Caco-2 (cell line): ENCODE results near the gene CX3CR1. TPM values are rescaled to one million over a fixed set of nuclear protein-coding genes. Genes with fewer than 3 reads are reported as not detected.
"Not testable (repeated sequence)": the region's sequence is repeated elsewhere in the genome, so short reads cannot be mapped to it uniquely, and the experiment has no call there.

ENCODE experiments used
- BruUV-seq: library from RNA; stranded (reverse); fragments of 400-500 nt; replicated peaks from 2 replicates; lab custom pipeline; 2021; lab: Mats Ljungman, UMichigan
- CTCF ChIA-PET: fragments of 300-600 bp; sonication (Branson Sonifier 250); formaldehyde crosslinking; loops from one replicate; lab custom pipeline; 2022; ENCODE audit warnings: antibody characterized with exemption; lab: Charles Lee
- POLR2A ChIA-PET: fragments of 300-600 bp; sonication (Branson Sonifier 250); formaldehyde crosslinking; loops from one replicate; lab custom pipeline; 2022; ENCODE audit warnings: antibody characterized with exemption; lab: Charles Lee
- DNase-seq, 2 experiments: peaks; one replicate each; pipeline versions ENCODE4 v3.0.0 to v3.0.0-alpha.2; 2020 to 2022
- H3K27me3 ChIP-seq: replicated peaks from 2 replicates; pipeline ENCODE4 v1.6.0; 2011; ENCODE audit warnings: low read length; ENCODE audit not compliant: control insufficient read depth, insufficient read depth
- H3K36me3 ChIP-seq: 2 replicates; pipeline ENCODE4 v1.5.1; 2011; ENCODE audit warnings: low read length; ENCODE audit not compliant: control insufficient read depth, insufficient read depth
- H3K4me1 ChIP-seq: fragments of 250-450 bp; sonication (Bioruptor Pico); 2 replicates; pipeline ENCODE4 v1.5.1; 2020; ENCODE audit warnings: mild to moderate bottlenecking
- H3K4me3 ChIP-seq: 2 replicates; pipeline ENCODE4 v1.5.1; 2011; ENCODE audit warnings: low read depth, mild to moderate bottlenecking, control low read depth, low read length
- H3K9me3 ChIP-seq: fragments of 250-450 bp; sonication (Bioruptor Pico); 2 replicates; pipeline ENCODE4 v1.5.1; 2020; ENCODE audit warnings: mild to moderate bottlenecking, moderate library complexity
- H3K27ac Mint-ChIP-seq: one replicate; pipeline ENCODE4 v1.8.0; 2022; ENCODE audit warnings: mixed read lengths; ENCODE audit not compliant: unreplicated experiment
- H3K27me3 Mint-ChIP-seq: one replicate; pipeline ENCODE4 v1.8.0; 2022; ENCODE audit warnings: mixed read lengths; ENCODE audit not compliant: insufficient read depth, unreplicated experiment
- H3K36me3 Mint-ChIP-seq: one replicate; pipeline ENCODE4 v1.8.0; 2022; ENCODE audit warnings: mild to moderate bottlenecking, mixed read lengths; ENCODE audit not compliant: insufficient read depth, unreplicated experiment
- H3K4me1 Mint-ChIP-seq: one replicate; pipeline ENCODE4 v1.8.0; 2022; ENCODE audit warnings: low read depth, mixed read lengths; ENCODE audit not compliant: unreplicated experiment
- H3K4me3 Mint-ChIP-seq: one replicate; pipeline ENCODE4 v1.8.0; 2022; ENCODE audit warnings: mild to moderate bottlenecking, moderate library complexity, mixed read lengths; ENCODE audit not compliant: unreplicated experiment
- H3K9me3 Mint-ChIP-seq: one replicate; pipeline ENCODE4 v1.8.0; 2022; ENCODE audit warnings: mixed read lengths; ENCODE audit not compliant: unreplicated experiment
- intact Hi-C: fragments of 100-400 bp; cut with micrococcal nuclease; formaldehyde crosslinking; loops from one replicate; pipeline ENCODE4 v1.10.0; 2022; ENCODE audit not compliant: unreplicated experiment
- total RNA-seq: library from RNA; stranded (reverse); gene quantifications from 2 replicates; pipeline ENCODE4 v1.2.3, GENCODE V29; 2022
- TF ChIP-seq, protein P1 (sequence below), 2 experiments: fragments of 200-600 bp in 1 of 2; IDR thresholded peaks; 1 replicate in 1 of 2; 2 replicates in 1 of 2; pipeline versions ENCODE4 v1.5.1 to v1.8.0; 2011 to 2022; ENCODE audit warnings: antibody characterized with exemption in 1 of 2, control low read depth in 1 of 2, inconsistent platforms in 1 of 2, low read depth in 1 of 2, low read length in 1 of 2, mild to moderate bottlenecking in 1 of 2, moderate library complexity in 1 of 2; ENCODE audit not compliant: insufficient read depth in 1 of 2, severe bottlenecking in 1 of 2, unreplicated experiment in 1 of 2

CX3CR1 gene
- total RNA-seq, 1 experiment from 2014 or later = 0.61 TPM

DNA sequence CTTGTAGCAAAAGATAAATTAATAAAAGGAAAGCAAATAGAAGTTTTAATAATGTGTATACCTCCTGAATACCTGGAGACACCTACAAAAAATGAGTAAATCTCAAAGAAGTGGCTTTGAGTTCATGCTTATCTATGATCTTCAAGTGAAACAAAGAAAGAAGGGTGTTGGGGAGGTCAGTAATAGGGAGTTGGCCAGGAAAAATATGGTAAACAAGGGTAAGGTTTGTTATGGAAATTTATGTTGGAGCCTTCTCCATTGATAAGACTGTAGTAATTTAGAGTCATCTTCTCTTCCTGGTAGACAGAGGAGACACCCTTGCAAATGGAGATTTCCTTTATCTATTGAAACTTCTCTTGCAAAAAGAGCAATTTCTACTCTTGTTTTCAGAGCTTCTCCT, 43.1 kb upstream of the CX3CR1 start:
- DNase-seq = no peak
- Mint-ChIP-seq H3K9me3 (peaks cover 10% of the 10 kb centered on the region), H3K27me3 (no peaks in the 10 kb centered on the region), H3K27ac (no peak overlapping the region), H3K4me1 (no peaks in the 10 kb centered on the region), H3K4me3 (no peak overlapping the region), H3K36me3 (no peaks in the 10 kb centered on the region)
- POLR2A ChIA-PET = no interaction called here
- peaks cover 5% of the 10 kb centered on the region; the same call in 1 of the 2 replicates for H3K9me3 ChIP-seq
- CTCF ChIA-PET = no interaction called here
- intact Hi-C loops = no loop called here
- H3K27me3 ChIP-seq = no peaks in the 10 kb centered on the region
- BruUV-seq = no TSS peak
- TF ChIP-seq, protein P1, sequence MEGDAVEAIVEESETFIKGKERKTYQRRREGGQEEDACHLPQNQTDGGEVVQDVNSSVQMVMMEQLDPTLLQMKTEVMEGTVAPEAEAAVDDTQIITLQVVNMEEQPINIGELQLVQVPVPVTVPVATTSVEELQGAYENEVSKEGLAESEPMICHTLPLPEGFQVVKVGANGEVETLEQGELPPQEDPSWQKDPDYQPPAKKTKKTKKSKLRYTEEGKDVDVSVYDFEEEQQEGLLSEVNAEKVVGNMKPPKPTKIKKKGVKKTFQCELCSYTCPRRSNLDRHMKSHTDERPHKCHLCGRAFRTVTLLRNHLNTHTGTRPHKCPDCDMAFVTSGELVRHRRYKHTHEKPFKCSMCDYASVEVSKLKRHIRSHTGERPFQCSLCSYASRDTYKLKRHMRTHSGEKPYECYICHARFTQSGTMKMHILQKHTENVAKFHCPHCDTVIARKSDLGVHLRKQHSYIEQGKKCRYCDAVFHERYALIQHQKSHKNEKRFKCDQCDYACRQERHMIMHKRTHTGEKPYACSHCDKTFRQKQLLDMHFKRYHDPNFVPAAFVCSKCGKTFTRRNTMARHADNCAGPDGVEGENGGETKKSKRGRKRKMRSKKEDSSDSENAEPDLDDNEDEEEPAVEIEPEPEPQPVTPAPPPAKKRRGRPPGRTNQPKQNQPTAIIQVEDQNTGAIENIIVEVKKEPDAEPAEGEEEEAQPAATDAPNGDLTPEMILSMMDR (IDR thresholded peaks at IDR 0.05; ENCODE audit: insufficient read depth in 1 of 2, low read depth in 1 of 2, low read length in 1 of 2, severe bottlenecking in 1 of 2, unreplicated experiment in 1 of 2) = no peak
- H3K4me1 ChIP-seq = peaks cover 5% of the 10 kb centered on the region
- no peaks in the 10 kb centered on the region for H3K36me3 ChIP-seq
- H3K4me3 ChIP-seq = no peak overlapping the region

DNA sequence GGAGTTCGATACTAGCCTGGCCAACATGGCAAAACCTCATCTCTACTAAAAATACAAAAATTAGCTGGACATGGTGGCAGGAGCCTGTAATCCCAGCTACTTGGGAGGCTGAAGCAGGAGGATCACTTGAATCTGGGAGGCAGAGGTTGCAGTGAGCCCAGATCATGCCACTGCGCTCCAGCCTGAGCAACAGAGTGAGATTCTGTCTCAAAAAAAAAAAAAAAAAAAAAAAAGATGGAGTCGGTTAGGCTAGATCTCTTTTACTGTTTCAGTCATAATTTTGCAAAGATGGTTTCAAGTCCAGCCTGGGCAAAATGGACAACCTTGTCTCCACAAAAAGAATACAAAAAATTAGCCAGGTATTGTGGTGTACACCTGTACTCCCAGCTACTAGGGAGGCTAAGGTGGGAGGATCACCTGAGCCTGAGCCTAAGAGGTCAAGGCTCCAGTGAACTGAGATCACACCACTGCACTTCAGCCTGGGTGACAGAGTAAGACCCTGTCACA, 42.4 kb upstream of the CX3CR1 start:
- POLR2A ChIA-PET, H3K4me3 ChIP-seq, BruUV-seq: not testable (repeated sequence)

DNA sequence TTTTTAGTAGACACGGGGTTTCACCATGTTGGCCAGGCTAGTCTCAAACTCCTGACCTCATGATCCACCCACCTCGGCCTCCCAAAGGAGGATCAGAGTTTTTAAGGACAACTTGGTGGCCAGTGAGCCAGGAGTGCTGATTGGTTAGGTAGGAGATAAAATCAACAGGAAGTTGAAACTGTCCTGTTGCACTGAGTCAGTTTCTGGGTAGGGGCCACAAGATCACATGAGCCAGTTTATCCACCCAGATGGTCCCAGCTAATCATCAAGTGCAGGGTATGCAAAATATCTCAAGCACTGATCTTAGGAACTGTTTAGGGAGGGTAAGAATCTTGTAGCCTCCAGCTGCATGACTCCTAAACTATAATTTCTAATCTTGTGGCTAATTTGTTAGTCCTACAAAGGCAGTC, 41.7 kb upstream of the CX3CR1 start:
- H3K4me1 ChIP-seq = peaks cover 17% of the 10 kb centered on the region
- H3K27me3 Mint-ChIP-seq, POLR2A ChIA-PET, CTCF ChIA-PET, H3K36me3 ChIP-seq, intact Hi-C loops, H3K4me3 ChIP-seq, H3K27ac Mint-ChIP-seq, H3K4me3 Mint-ChIP-seq, H3K4me1 Mint-ChIP-seq, H3K36me3 Mint-ChIP-seq, BruUV-seq, DNase-seq, H3K27me3 ChIP-seq: not testable (repeated sequence)
- H3K9me3 Mint-ChIP-seq = peaks cover 20% of the 10 kb centered on the region
- peaks cover 14% of the 10 kb centered on the region for H3K9me3 ChIP-seq

More for the DNA sequence above, 42.4 kb upstream of the CX3CR1 start:
- H3K36me3 Mint-ChIP-seq, H3K27ac Mint-ChIP-seq, H3K27me3 ChIP-seq, H3K27me3 Mint-ChIP-seq, intact Hi-C loops, H3K4me3 Mint-ChIP-seq, DNase-seq, H3K36me3 ChIP-seq, H3K9me3 ChIP-seq, H3K4me1 Mint-ChIP-seq, CTCF ChIA-PET: not testable (repeated sequence)
- H3K4me1 ChIP-seq = peaks cover 12% of the 10 kb centered on the region
- H3K9me3 Mint-ChIP-seq = peaks cover 17% of the 10 kb centered on the region

DNA sequence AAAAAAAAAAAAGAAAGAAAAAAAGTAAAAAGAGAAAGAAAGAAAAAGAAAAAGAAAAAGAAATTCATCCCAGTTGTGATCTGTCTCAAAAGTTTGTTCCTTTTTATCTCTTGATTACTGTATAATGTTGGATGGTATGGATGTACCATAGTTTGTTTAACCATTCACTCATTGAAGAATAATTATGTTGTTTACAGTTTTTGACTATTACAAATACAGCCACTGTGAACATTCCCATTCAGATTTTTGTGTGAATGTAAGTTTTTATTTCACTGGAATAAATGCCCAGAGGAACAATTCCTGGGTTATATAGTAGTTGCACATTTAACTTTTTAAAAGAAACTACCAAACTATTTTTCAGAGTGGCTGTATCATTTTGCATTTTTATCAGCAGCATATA, 39.4 kb upstream of the CX3CR1 start:
- Histone ChIP-seq H3K9me3 (peaks cover 21% of the 10 kb centered on the region), H3K27me3 (no peaks in the 10 kb centered on the region), H3K36me3 (no peaks in the 10 kb centered on the region), H3K4me3 (no peak overlapping the region), H3K4me1 (peaks cover 17% of the 10 kb centered on the region)
- DNase-seq = no peak
- H3K27me3 Mint-ChIP-seq = no peaks in the 10 kb centered on the region
- H3K4me1 Mint-ChIP-seq = no peaks in the 10 kb centered on the region
- no peak overlapping the region for H3K27ac Mint-ChIP-seq
- CTCF ChIA-PET = no interaction called here
- H3K4me3 Mint-ChIP-seq = no peak overlapping the region
- no TSS peak for BruUV-seq
- TF ChIP-seq, protein P1 (IDR thresholded peaks at IDR 0.05; ENCODE audit: insufficient read depth in 1 of 2, low read depth in 1 of 2, low read length in 1 of 2, severe bottlenecking in 1 of 2, unreplicated experiment in 1 of 2) = no peak
- POLR2A ChIA-PET = no interaction called here
- H3K36me3 Mint-ChIP-seq = peaks cover 14% of the 10 kb centered on the region
- intact Hi-C loops = loop anchor here (5.0 kb wide), 1 partner anchor 63 kb away; the partner anchor contains the start of gene SLC25A38
- peaks cover 32% of the 10 kb centered on the region for H3K9me3 Mint-ChIP-seq
